Coronary artery (tissue), 2 donors: ENCODE data around the gene EMILIN1.
"Not testable (repeated sequence)": the region's sequence is repeated elsewhere in the genome, so short reads cannot be mapped to it uniquely, and the experiment has no call there.

Experiments
- DNase-seq: peaks from one replicate; pipeline ENCODE4 v3.0.0-alpha.2; 2017; ENCODE audit warnings: low spot score
- H3K27ac ChIP-seq, 2 donors: fragments of 200-600 bp; sonication (generic); one replicate each; pipeline ENCODE4 v1.5.1; 2016 to 2019
- H3K4me3 ChIP-seq: fragments of 200-600 bp; sonication (generic); 2 replicates; pipeline ENCODE4 v1.5.1; 2016; ENCODE audit warnings: mild to moderate bottlenecking, moderate library complexity
- CTCF ChIP-seq: fragments of 200-600 bp; sonication (generic); IDR thresholded peaks from one replicate; pipeline ENCODE4 v1.5.1; 2019; ENCODE audit warnings: antibody characterized with exemption

EMILIN1 gene

GRCh38 chr2:27109083-27109482, 30.7 kb downstream of the EMILIN1 start:
- no peak for TF ChIP-seq CTCF
- no peak for DNase-seq
- H3K27ac ChIP-seq, result no peak overlapping the region
- H3K4me3 ChIP-seq, result no peak overlapping the region

- not testable (repeated sequence) for H3K27ac ChIP-seq, DNase-seq, H3K4me3 ChIP-seq
Measured at GRCh38 chr2:27110603-27111352, 32.4 kb downstream of the EMILIN1 start.

DNA sequence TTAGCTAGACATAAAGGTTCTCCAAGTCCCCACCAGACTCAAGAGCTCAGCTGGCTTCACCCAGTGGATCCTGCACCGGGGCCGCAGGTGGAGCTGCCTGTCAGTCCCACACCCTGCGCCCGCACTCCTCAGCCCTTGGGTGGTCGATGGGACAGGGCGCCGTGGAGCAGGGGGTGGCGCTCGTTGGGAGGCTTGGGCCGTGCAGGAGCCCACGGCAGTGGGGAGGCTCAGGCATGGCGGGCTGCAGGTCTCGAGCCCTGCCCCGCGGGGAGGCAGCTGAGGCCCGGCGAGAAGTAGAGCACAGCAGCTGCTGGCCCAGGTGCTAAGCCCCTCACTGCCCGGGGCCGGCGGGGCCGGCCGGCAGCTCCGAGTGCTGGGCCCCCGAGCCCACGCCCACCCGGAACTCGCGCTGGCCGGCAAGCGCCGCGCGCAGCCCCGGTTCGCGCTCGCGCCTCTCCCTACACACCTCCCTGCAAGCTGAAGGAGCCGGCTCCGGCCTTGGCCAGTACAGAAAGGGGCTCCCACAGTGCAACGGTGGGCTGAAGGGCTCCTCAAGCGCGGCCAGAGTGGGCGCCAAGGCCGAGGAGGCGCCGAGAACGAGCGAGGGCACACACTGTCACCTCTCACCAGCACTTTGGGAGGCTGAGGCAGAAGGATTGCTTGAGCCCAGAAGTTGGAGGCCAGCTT, 33.1 kb downstream of the EMILIN1 start:
- not testable (repeated sequence) for H3K27ac ChIP-seq

GRCh38 chr2:27115519-27115918, 37.1 kb downstream of the EMILIN1 start:
- Histone ChIP-seq H3K4me3 (no peak overlapping the region), H3K27ac (no peak overlapping the region)
- TF ChIP-seq CTCF, result no peak
- no peak for DNase-seq

More for the DNA sequence above, 33.1 kb downstream of the EMILIN1 start:
- H3K4me3 ChIP-seq, DNase-seq: not testable (repeated sequence)

DNA sequence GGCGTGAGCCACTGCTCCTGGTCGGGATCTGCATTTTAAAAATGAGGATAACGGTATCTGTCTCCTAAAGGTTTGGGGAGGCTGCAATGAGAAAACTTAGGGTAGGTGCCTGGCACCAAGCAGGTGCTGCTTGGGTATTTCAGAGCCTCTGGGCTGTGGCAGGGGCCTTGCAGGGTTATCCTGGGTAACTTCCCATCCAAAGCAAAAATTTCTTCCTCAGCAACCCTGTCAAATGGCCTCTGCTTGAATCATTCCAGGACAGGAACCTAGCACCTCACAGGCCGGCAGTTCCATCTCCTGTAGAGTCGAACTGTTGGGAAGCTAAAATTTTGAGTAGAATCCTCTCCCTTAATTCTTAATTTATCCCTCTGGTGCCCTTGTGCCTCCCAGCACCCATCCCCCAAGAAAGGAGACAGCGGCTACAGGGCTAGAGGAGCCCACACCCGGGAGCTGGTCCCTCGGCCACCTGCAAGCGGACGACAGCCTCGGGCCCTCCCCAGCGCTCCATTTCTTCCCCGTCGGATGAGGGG, 39.6 kb downstream of the EMILIN1 start:
- Histone ChIP-seq H3K4me3 (peak overlapping the region; percentile 74), H3K27ac (no peak overlapping the region)

DNA sequence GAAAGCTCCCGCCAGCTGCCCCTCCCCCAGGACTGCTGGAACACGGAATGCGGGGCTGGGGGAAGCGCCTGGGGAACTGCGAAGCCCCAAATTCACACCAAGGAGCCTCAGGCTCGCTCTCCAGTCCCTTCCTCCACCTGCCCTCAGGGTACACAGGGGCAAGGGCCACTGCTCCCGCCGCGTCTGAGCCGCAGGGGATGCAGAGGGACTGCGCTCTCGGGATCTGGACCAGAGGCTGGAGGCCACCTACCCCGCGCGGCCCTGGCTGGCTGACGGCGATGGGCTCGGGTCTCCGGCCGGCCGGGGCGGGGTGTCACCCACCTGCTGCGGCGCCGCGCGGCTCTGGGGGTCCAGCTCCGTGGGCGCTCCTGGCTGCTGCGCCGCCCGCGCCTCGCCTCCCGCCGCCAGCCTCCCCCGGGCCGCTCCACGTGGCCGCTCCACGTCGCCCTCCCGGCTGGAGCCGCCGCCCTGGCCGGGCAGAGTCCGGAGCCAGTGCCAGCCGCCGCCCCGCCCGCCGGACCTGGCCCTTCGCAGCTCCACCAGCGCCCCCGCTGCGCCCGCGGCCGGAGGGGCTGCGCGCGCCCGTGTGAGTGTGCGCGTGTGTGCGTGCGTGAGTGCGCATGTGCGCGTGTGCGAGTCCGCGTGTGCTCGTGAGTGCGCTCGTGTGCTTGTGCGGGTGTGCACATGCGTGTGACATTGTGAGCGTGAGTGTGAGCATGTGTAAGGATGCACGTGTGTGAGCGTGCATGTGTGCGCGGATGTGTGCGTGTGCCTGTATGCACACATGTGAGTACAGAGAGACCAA, 40.3 kb downstream of the EMILIN1 start, which contains the start of gene CGREF1:
TSS of gene CGREF1 (minus strand) at position 604 of the 805 bp plus-strand sequence. CDS start 14,762 bp downstream, outside the sequence.
- no peak within 1 kb of the TSS for H3K27ac ChIP-seq
- TF ChIP-seq CTCF, result no peak
- DNase-seq, result no peak
- H3K4me3 ChIP-seq, result peak within 1 kb of the TSS; percentile 74

More for the DNA sequence above, 39.6 kb downstream of the EMILIN1 start:
- DNase-seq, result no peak
- TF ChIP-seq CTCF, result no peak

DNA sequence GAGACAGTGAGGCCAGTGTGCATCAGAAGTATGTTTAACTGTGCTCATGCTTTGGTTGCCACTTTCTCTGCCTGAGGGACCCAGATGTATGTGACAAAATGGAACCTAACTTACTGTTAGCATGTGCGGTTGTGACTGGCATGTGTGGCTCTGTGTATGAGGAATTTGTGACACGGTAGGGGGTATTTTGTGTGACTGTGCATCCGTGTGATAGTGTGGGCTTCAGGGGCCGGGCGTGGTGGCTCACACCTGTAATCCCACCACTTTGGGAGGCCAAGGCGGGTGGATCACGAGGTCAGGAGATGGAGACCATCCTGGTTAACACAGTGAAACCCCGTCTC, 40.9 kb downstream of the EMILIN1 start:
- not testable (repeated sequence) for H3K27ac ChIP-seq, DNase-seq
- H3K4me3 ChIP-seq, result peak overlapping the region; percentile 74

- Histone ChIP-seq H3K4me3 (no peak overlapping the region), H3K27ac (no peak overlapping the region)
- TF ChIP-seq CTCF, result no peak
- no peak for DNase-seq
Measured at GRCh38 chr2:27121906-27122305, 43.5 kb downstream of the EMILIN1 start.
